IMR-90 (cell line): ENCODE data around the gene AGPS. TPM values are rescaled to one million over a fixed set of nuclear protein-coding genes. Genes with fewer than 3 reads are reported as not detected.

ENCODE experiments used
- ATAC-seq: fragments of 200-7000 bp; cut with Tn5 transposase; 2 replicates; pipeline ENCODE4 v1.9.1; 2020; ENCODE audit warnings: low read depth, mild to moderate bottlenecking, moderate library complexity
- BruUV-seq: library from RNA; stranded (reverse); fragments of 400-500 nt; replicated peaks from 2 replicates; lab custom pipeline; 2021; lab: Mats Ljungman, UMichigan
- CTCF ChIA-PET: fragments of 300-600 bp; formaldehyde crosslinking; extraction: SDS; loops from one replicate; lab custom pipeline; 2021; ENCODE audit warnings: antibody characterized with exemption; lab: Yijun Ruan, JAX
- POLR2A ChIA-PET: fragments of 300-600 bp; sonication (Branson Sonifier 250); formaldehyde crosslinking; loops from one replicate; lab custom pipeline; 2022; ENCODE audit warnings: antibody characterized with exemption; ENCODE audit not compliant: unreplicated experiment; lab: Charles Lee
- DNase-seq: peaks from one replicate; pipeline ENCODE4 v3.0.0; 2013
- H2AFZ ChIP-seq: replicated peaks from 2 replicates; pipeline ENCODE3; 2013; ENCODE audit warnings: low read length, mild to moderate bottlenecking; ENCODE audit not compliant: poor library complexity
- H2AK5ac ChIP-seq: 2 replicates; pipeline ENCODE4 v1.6.1; 2013; ENCODE audit warnings: low read depth, low read length, inconsistent platforms
- H2AK9ac ChIP-seq: replicated peaks from 2 replicates; pipeline ENCODE3; 2013; ENCODE audit warnings: mild to moderate bottlenecking, low read depth, low read length, moderate library complexity; ENCODE audit not compliant: poor library complexity
- H2BK120ac ChIP-seq: 2 replicates; pipeline ENCODE4 v1.6.1; 2013; ENCODE audit warnings: low read depth, low read length, inconsistent platforms
- H2BK15ac ChIP-seq: 3 replicates; pipeline ENCODE4 v1.6.1; 2013; ENCODE audit warnings: low read depth, low read length, inconsistent platforms
- H2BK20ac ChIP-seq: 2 replicates; pipeline ENCODE4 v1.6.1; 2013; ENCODE audit warnings: low read depth, mild to moderate bottlenecking, inconsistent platforms, low read length, moderate library complexity
- H2BK5ac ChIP-seq: 2 replicates; pipeline ENCODE4 v1.6.1; 2013; ENCODE audit warnings: mild to moderate bottlenecking, low read depth, low read length, inconsistent platforms; ENCODE audit not compliant: poor library complexity, severe bottlenecking
- H3K14ac ChIP-seq: replicated peaks from 2 replicates; pipeline ENCODE4 v1.6.1; 2013; ENCODE audit warnings: low read depth, low read length, inconsistent platforms
- H3K18ac ChIP-seq: 2 replicates; pipeline ENCODE4 v1.6.1; 2013; ENCODE audit warnings: low read depth, low read length, control low read depth
- H3K23ac ChIP-seq: 2 replicates; pipeline ENCODE4 v1.6.1; 2013; ENCODE audit warnings: low read depth, low read length, inconsistent platforms
- H3K27ac ChIP-seq: 2 replicates; pipeline ENCODE4 v1.5.1; 2013; ENCODE audit warnings: mild to moderate bottlenecking, control low read depth, low read length; ENCODE audit not compliant: insufficient read depth
- H3K27me3 ChIP-seq: 2 replicates; pipeline ENCODE4 v1.6.1; 2013; ENCODE audit warnings: low read length; ENCODE audit not compliant: control insufficient read depth, insufficient read depth
- H3K36me3 ChIP-seq: 2 replicates; pipeline ENCODE4 v1.6.1; 2013; ENCODE audit warnings: low read length, mixed read lengths; ENCODE audit not compliant: control insufficient read depth, insufficient read depth
- H3K4ac ChIP-seq: 2 replicates; pipeline ENCODE4 v1.6.1; 2013; ENCODE audit warnings: low read depth, low read length, inconsistent platforms
- H3K4me1 ChIP-seq: 2 replicates; pipeline ENCODE4 v1.6.1; 2013; ENCODE audit warnings: low read length, mixed read lengths; ENCODE audit not compliant: control insufficient read depth, insufficient read depth
- H3K4me2 ChIP-seq: 2 replicates; pipeline ENCODE4 v1.6.1; 2013; ENCODE audit warnings: low read depth, mild to moderate bottlenecking, control low read depth, low read length, moderate library complexity
- H3K4me3 ChIP-seq: 2 replicates; pipeline ENCODE4 v1.5.1; 2013; ENCODE audit warnings: low read depth, mild to moderate bottlenecking, control low read depth, low read length, moderate library complexity; ENCODE audit not compliant: insufficient read depth
- H3K56ac ChIP-seq: 2 replicates; pipeline ENCODE4 v1.6.1; 2013; ENCODE audit warnings: low read length, inconsistent platforms; ENCODE audit not compliant: insufficient read depth; ENCODE audit errors: extremely low read depth
- H3K79me1 ChIP-seq, 2 experiments: 2 replicates each; pipeline ENCODE4 v1.6.1; 2013; ENCODE audit warnings: low read length in 2 of 2, inconsistent platforms in 1 of 2, low read depth in 1 of 2
- H3K9ac ChIP-seq: 2 replicates; pipeline ENCODE4 v1.6.1; 2013; ENCODE audit warnings: low read depth, low read length, control low read depth
- H3K9me1 ChIP-seq: 2 replicates; pipeline ENCODE4 v1.6.1; 2013; ENCODE audit warnings: low read length, inconsistent platforms; ENCODE audit not compliant: insufficient read depth
- H3K9me3 ChIP-seq: 2 replicates; pipeline ENCODE4 v1.6.1; 2013; ENCODE audit warnings: low read length; ENCODE audit not compliant: control insufficient read depth, insufficient read depth
- H4K20me1 ChIP-seq: 2 replicates; pipeline ENCODE4 v1.6.1; 2013; ENCODE audit warnings: low read length, inconsistent platforms; ENCODE audit not compliant: insufficient read depth
- H4K5ac ChIP-seq: 2 replicates; pipeline ENCODE4 v1.6.1; 2013; ENCODE audit warnings: mild to moderate bottlenecking, low read depth, low read length, control low read depth
- H4K8ac ChIP-seq, 2 experiments: 2 replicates each; pipeline ENCODE4 v1.6.1; 2013; ENCODE audit warnings: low read depth in 2 of 2, low read length in 2 of 2, control low read depth in 1 of 2, inconsistent platforms in 1 of 2
- H4K91ac ChIP-seq: 2 replicates; pipeline ENCODE4 v1.6.1; 2013; ENCODE audit warnings: low read depth, low read length, inconsistent platforms; ENCODE audit not compliant: insufficient read depth
- CEBPB ChIP-seq: IDR thresholded peaks from 2 replicates; pipeline ENCODE4 v1.6.1; 2012; ENCODE audit warnings: low read depth, low read length, improper control_type of control experiment
- CHD1 ChIP-seq: IDR thresholded peaks from 2 replicates; pipeline ENCODE4 v1.6.1; 2012; ENCODE audit warnings: low read depth, low read length, improper control_type of control experiment
- WGBS, 2 experiments: methylation state at CpG; one replicate each; pipeline versions ENCODE4 v1.1.5 to v1.1.7; 2013; ENCODE audit warnings: missing lambda C conversion rate in 2 of 2; ENCODE audit not compliant: insufficient read length in 1 of 2; ENCODE audit errors: extremely low coverage in 2 of 2; 5-methylcytosine and 5-hydroxymethylcytosine counted together
- dilution Hi-C: fragments of 300-500 bp; cut with HindIII; formaldehyde crosslinking; loops from one replicate; pipeline ENCODE4 v1.14.3; 2018; ENCODE audit warnings: low sequenced_read_pairs; ENCODE audit not compliant: unreplicated experiment
- in situ Hi-C: fragments of 300-500 bp; cut with MboI; formaldehyde crosslinking; loops from 3 replicates; pipeline ENCODE4 v1.14.3; 2019; ENCODE audit warnings: low sequenced_read_pairs, inconsistent platforms, mixed read lengths
- intact Hi-C: fragments of 100-400 bp; cut with micrococcal nuclease; formaldehyde crosslinking; loops from 2 replicates; pipeline ENCODE4 v1.10.0; 2022
- polyA plus RNA-seq, 3 experiments: library from polyadenylated mRNA; depleted of rRNA; stranded (reverse); fragments of >200 nt; gene quantifications; 2 replicates each; pipeline ENCODE4 v1.2.3, GENCODE V29; 2012; ENCODE audit warnings: low replicate concordance in 1 of 3
- total RNA-seq: library from RNA; depleted of rRNA; stranded (reverse); fragments of >200 nt; gene quantifications from 2 replicates; pipeline ENCODE4 v1.2.3, GENCODE V29; 2012

Gene AGPS
- total and polyA plus RNA-seq, 2 of the 4 experiments (the other 2 are of a cell fraction) = 6.6 to 18.6 TPM

DNA sequence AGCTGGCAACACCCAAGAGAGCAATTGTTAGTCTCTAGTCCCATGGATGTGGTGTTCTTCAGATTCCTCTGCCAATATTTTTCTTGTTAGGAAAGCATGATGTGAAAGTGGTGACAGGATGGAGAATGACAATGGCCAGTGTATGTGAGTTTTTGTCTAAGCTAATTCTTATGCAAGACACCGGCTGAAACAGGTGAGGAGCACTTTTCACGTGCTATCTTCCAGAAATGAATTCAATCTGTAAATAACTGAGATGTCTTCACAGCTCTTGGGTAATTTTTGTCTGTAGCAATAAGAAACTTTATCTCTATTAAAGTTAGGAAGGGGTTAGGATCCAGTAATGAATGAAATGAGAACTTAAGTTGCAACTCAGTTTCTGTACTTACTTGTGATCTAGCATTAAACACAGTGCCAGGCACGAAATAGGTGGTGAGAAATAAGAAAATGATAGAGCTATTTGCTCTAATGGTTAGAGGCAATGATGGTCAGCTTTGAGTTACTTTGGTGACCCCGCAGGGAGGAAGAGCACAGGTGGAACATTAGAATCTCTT, 676 bp upstream of the AGPS start:
- Histone ChIP-seq H3K4ac (peak overlapping the region; percentile 93), H3K9me1 (peaks cover 5% of the 10 kb centered on the region), H2BK120ac (peak overlapping the region; percentile 84), H4K91ac (peak overlapping the region; percentile 92), H2AK5ac (peak overlapping the region; percentile 75; the same call in 1 of the 2 replicates), H3K56ac (peak overlapping the region; percentile 67; the same call in 1 of the 2 replicates), H2BK20ac (0 out of 2 replicates have a peak overlapping the region, but pooled peaks have one; percentile 23), H3K14ac (peak overlapping the region; percentile 93), H2BK5ac (peak overlapping the region; percentile 78), H4K20me1 (peaks cover 8% of the 10 kb centered on the region; the same call in 1 of the 2 replicates), H3K4me1 (peaks cover under 1% of the 10 kb centered on the region), H3K27me3 (no peaks in the 10 kb centered on the region), H3K18ac (peak overlapping the region; percentile 55), H4K8ac (peak overlapping the region; percentile 97 to 98), H3K23ac (peak overlapping the region; percentile 93), H3K4me3 (peak overlapping the region; percentile 91), H3K36me3 (no peaks in the 10 kb centered on the region), H4K5ac (peak overlapping the region; percentile 97), H3K4me2 (peak overlapping the region; percentile 98), H2AK9ac (peak overlapping the region; percentile 86), H3K9me3 (no peaks in the 10 kb centered on the region), H2BK15ac (no peak overlapping the region), H3K9ac (peak overlapping the region; percentile 88; the same call in 1 of the 2 replicates), H2AFZ (peak overlapping the region; percentile 99), H3K79me1 (peaks cover 17 to 46% of the 10 kb centered on the region in 2 experiments), H3K27ac (no peak overlapping the region; the same call in 1 of the 2 replicates)
- dilution Hi-C loops (no loop called here), intact Hi-C loops (no loop called here), in situ Hi-C loops (no loop called here)
- BruUV-seq = no TSS peak
- ChIA-PET CTCF (interaction anchor here (1.3 kb wide), 1 partner anchor 11 kb away, joined by 4 read pairs; no protein-coding TSS in a partner anchor), POLR2A (interaction anchor here (1.0 kb wide), 1 partner anchor 154 kb away, joined by 3 read pairs; no protein-coding TSS in a partner anchor)
- no peak for DNase-seq
- WGBS, 2 experiments = no CpG with 5 or more reads among the region's 4 CpGs
- TF ChIP-seq CEBPB (peak; percentile 46; the same call in 1 of the 2 replicates), CHD1 (no peak)
- ATAC-seq = no peak
